Brain pericyte (primary cell): Measurements from ENCODE around the gene MAP2K7.
"Not testable (repeated sequence)": the region's sequence is repeated elsewhere in the genome, so short reads cannot be mapped to it uniquely, and the experiment has no call there.

Experiments used
- DNase-seq: peaks from one replicate; pipeline ENCODE4 v3.0.0-alpha.2; 2012; ENCODE audit warnings: low read depth, low spot score

Gene MAP2K7

DNA sequence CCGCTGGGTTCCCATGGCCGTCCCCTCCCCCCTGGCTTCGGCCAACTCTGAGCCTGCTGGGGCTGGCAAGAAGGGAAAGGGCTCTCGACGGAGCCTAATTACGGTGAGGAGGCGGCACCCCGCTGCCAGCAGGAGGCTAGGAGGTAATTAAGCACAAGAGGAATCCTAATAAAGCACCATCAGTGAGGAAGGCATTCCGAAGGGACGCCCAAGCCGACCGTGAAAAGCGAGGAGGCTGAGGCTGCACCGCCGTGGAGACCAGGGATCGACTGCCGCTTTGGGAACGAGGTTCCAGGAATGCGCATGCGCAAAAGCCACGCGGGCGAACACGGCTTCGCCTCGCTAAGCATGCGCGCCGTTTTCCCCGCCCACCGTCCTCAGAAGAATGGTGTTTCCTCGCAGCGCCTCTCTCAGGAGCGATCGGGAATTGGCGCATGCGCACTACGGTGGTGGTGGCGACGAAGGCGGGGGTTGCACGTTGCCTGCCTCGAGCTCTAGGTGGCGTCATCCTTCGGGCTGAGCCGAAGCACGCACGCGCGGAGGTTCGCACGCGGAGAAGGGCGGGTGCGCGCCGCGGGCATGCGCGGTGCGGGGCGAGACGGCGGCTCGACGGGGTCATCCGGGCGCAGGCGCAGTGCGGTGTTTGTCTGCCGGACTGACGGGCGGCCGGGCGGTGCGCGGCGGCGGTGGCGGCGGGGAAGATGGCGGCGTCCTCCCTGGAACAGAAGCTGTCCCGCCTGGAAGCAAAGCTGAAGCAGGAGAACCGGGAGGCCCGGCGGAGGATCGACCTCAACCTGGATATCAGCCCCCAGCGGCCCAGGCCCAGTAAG, at the start of gene MAP2K7:
Gene MAP2K7 (plus strand): TSS at position 634 of the 830 bp plus-strand sequence. CDS start 68 bp downstream, at position 702.
- peak; percentile 100 for DNase-seq

DNA sequence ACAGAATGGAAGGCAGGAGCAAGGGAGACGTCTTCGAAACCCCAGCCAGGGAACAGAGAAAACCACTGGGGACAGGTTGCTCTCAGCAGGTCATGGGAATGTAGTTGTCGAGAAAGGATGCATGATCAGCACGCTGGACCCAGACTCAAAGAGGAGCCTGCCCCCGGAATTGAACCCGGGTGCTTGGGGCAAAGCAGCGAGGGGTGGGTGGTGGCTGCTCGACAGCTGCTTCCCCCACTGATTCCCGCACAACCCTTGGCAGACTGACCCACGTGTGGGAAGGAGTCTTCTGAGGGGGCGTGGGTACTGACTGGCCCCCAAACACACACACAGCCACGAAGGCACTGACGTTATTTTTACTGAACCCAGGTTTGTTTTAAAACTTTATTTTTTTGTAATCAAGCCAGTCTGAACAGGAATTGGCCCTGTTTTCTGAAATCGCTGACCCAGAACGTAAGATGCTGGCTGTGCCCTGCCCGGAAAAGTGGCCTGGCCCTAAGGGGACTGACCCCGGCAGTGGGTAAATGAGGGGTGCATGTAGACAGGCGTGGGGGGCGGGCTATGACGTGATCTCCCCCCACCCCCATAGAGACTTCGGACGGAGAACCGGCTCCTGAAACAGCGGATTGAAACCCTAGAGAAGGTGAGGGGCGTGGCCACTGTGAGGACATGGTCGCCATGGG, 48.1 kb upstream of the MAP2K7 start:
- DNase-seq: no peak

DNA sequence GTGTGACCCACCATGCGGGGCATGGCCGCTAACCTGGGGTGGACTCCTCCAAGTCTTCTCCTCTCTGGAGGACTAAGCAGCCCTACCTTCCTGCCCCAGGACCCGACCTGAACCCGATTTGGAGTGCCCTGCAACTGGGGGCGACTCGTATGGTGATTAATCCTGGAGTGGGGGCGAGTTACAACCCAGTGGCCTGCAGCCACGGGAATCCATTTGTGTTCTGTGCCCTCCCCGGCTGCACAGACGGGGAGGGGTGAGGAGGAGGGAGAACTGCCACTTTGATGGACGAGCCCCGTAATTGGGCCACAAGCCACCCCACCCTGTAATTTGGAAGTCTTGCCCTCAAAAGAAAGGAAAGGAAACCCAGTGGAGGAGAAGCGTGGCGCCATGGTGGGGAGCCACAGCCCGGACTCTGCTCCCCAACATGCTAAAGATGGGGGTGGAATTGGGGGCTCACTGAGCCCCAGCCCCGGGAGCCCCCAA, 47.5 kb upstream of the MAP2K7 start:
- DNase-seq: no peak

DNA sequence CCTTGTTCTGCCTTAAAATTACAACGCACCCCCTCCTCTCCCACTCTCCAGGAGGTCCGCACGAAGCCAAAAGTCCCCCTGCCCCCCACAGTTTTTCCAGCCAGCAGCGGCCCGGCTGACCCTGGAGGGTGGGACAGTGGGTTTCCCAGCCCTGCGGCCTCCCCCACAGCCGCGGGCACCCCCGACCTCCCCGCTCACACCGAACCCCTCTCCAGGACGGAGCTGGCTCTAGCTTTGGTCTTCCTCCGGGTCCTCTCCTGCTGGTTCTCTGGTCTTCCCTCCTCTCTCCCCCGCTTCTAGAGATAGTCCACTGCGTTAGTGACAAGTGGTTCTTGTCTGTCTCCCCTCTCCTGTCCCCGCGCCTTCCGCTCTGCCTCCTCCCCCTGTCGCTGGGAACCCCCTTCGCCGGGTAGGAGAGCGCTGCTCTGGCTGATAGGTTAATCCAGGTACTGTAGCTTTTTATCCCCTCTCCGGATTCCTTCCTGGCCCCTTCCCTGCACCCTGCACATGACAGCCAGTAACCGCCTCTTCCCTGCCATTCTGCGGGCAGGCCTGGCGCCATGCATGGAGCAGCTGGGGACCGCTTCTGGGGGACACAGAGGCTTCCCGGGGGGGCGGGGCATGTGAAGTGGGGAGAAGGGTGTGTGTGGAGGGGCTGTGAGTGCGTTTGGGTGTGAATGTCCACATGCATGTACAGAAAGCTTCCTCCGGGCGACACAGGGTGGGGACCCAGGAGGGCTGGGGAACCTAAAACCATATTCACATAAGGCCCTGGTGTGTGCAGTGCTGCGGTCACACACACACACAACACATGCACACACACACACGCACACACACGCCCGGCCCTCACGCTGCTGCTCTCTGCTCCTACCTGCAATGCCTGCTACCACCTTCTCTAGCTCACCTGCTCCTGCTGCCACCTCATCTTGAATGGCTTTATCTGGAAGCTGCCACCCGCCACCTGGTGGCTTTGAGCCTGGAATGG, 46.7 kb upstream of the MAP2K7 start:
- no peak for DNase-seq

DNA sequence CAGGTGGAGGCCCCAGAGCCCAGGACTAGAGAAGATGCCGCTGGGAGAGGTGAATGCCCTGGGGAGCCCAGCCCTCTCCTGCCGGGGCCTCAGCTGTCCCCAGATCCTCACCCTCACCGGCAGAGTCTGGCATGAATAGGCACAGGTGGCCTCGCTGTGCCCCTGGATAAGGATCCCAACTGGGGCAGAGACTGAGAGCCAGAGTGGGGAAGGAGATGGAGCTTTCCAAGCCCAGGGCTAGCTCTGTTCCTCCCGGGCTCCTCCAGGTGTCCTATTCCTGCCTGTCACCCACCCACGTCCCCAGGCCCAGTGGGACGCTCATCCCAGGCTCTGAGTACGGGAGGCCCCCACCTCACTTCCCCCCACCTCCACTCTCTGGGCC, 46.0 kb upstream of the MAP2K7 start:
- DNase-seq: no peak

DNA sequence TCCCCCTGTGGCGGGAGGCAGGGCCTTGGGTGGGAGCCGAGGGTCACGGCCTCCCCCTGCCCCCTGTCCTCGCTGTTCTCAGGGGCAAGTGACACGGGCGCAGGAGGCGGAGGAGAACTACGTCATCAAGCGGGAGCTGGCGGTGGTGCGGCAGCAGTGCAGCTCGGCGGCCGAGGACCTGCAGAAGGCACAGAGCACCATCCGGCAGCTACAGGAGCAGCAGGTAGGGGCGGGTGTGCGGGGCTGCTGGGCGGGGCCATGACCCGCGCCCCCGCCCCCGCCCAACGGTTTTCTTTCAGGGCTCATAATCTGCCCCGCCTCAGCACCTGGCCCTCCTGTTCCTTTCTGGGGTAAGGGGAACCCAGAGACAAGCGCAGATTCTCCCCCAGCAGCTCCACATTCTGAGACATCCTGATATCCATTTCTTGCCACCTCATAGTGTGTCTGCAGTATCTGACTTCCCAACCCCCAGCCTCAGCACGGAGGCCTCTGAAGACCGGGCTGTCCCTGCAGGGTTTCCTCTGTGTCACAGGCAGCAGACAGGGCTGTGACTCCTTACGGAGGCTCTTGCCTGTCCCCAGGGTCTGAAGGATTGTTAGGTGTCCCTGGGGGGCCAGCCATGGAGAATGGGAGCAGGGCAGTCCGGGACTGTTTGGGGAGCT, 45.4 kb upstream of the MAP2K7 start:
- DNase-seq: no peak

DNA sequence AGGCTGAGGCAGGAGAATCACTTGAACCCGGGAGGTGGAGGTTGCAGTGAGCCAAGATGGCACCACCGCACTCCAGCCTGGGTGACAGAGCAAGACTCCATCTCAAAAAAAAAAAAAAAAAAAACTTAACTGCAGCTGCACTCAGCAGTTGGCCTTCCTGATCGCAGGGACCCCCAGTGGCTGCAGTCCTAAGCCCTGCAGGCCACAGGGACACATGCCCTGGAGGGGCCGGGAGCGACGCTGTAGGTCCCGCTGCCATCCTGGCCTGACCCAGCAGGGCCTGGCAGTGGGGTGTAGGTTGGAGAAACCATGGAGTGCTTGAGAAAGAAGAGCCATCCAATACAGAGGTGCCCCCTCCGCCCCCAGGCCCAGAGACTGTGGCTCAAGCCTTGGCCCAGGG, 44.6 kb upstream of the MAP2K7 start:
- DNase-seq: not testable (repeated sequence)

DNA sequence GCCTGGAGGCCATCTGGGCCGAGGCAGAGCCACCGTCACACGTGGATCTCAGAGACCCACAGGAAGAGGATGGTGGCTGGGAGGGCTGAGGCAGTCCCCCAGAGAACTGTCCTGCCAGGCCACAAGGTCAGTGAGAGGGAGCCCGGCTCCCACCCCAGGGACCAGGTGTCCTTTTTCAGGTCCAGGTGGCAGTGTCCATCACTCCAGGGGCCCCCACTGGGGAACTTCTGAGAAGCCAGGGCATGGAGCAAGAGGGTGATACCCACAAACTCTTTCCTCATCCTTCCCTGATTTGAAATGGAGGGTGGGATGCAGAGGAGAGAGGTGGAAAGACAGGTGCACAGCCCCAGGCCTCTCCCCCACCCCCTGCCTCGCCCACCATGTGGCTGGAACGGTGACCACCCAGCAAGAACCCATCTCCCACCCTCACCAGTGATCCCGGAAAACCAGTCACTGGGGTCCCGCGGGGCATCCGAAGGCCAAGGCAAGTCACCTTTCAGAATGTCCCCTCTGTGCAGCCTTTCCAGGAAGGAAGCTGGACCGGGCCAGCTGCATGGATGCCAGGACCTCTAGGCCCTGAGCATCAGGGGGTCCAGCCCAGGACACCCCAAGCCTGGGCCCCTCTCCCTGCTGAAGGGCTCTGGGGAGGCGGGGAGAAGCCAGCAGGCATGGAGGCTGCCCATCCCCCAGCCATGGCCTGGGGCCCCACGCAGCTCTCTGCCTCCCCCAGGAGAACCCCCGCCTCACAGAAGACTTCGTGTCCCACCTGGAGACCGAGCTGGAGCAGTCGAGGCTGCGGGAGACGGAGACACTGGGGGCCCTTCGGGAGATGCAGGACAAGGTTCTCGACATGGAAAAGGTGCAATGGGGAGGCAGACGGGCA, 43.6 kb upstream of the MAP2K7 start:
- no peak for DNase-seq

DNA sequence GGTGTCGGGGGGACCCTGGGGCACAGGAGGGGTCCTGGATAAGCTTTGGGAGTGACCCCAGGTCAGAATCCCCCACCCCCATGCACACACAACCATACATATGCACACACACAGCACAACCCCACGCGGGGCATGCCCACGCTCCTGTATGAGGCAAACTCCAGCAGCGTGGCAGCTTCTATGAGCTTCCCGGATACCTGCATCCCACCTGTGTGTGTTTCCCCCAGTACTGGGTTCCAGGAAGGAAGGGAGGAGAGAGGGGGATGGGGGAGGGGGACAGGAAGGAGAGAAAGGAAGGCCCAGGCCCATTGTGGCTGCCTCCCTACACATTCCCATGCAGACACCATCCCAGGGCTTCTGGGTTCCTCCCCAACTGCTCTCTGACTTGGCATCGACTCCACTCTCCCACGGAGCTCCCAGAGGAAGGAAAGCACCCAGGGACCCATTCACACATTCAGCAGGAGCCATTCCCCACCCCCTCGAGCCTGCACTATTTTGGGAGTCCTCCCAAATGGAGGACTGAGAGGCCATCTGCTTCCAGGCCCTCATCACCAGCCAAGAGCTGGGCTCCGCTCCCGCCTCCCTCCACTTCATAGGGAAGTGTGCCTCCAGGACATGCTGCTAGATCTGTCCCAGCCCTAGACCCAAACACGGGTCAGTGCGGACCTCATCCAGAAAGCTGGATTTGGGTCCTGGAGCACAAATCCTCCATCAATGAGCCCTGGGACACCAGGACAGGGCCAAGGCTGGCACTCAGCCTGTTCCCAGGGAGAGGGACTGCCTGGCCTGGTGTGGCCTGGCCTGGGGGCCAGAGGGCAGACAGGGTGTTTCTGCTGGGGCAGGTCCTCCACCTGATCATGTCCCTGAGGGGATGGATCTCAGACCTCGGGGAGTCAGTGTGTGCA, 42.7 kb upstream of the MAP2K7 start:
- DNase-seq: no peak

DNA sequence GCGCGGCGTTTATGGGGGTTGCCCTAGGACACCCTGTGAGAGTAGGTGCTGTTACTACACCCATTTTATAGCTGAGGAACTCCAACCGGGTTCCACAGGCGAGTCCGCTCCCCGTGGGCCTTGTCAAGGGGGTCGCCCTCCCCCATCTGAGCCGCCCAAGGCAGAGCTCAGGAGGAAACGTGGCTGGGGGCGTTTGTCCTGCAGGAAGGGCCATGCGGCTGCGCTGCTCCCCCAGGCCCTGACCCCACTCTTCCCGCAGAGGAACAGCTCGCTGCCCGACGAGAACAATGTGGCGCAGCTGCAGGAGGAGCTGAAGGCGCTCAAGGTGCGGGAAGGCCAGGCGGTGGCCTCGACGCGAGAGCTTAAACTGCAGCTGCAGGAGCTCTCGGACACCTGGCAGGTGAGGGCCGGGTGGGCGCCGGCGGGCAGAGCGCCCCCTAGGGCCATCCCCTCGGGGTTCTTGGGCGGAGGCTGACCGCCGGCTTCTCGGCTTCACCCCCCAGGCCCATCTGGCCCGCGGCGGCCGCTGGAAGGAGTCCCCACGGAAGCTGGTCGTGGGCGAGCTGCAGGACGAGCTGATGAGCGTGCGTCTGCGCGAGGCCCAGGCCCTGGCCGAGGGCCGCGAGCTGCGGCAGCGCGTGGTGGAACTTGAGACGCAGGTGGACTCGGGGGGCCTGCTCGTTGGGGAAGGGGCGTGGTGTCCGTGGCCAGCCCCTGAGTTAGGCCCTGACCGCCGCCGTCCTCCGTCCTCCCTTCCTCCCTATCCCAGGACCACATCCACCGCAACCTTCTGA, 41.9 kb upstream of the MAP2K7 start:
- DNase-seq: no peak

DNA sequence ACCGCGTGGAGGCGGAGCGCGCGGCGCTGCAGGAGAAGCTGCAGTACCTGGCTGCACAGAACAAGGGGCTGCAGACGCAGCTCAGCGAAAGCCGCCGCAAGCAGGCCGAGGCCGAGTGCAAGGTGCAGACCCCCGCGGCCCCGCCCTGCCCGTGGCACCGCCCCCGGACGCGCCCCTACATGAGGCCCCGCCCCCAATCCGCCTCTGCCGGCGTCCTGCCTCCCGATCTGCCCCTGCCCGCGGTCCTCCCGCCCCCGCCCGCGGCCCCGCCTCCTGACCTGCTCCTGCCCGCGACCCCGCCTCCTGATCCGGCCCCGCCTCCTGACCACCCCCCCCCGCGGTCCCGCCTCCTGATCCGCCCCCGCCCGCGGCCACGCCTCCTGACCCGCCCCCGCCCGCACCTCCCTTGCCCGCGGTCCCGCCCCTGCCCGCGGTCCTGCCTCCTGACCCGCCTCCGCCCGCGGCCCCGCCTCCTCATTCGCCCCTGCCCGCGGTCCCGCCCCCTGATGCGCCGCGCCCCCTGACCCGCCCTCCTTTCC, 41.2 kb upstream of the MAP2K7 start:
- no peak for DNase-seq

DNA sequence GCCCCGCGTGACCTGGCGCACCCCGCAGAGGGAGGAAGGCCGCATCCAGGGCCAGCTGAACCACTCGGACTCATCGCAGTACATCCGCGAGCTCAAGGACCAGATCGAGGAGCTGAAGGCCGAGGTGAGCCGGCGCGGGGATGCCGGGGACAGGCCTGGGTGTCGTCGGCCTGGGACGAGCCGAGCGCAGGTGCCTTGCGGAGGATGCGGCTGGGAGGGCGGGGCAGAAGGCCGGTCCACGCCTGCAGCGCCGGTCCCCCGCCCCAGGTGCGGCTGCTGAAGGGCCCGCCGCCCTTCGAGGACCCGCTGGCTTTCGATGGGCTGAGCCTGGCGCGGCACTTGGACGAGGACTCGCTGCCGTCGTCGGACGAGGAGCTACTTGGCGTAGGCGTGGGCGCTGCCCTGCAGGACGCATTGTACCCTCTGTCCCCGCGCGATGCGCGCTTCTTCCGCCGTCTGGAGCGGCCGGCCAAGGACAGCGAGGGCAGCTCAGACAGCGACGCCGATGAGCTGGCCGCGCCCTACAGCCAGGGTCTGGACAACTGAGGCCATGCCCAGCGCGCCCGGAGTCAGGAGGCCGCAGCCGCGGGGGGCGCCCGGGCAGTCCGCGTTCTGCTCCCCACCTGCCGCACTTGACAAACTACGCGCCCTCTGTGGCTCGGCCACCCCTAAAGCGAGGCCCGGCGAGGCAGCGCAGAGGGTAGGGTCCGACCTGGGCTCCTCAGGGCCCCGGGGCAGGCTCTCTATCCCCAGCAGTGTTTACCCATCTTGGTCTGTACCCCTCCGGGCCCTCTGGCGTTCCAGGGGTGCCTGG, 40.3 kb upstream of the MAP2K7 start:
- no peak for DNase-seq

DNA sequence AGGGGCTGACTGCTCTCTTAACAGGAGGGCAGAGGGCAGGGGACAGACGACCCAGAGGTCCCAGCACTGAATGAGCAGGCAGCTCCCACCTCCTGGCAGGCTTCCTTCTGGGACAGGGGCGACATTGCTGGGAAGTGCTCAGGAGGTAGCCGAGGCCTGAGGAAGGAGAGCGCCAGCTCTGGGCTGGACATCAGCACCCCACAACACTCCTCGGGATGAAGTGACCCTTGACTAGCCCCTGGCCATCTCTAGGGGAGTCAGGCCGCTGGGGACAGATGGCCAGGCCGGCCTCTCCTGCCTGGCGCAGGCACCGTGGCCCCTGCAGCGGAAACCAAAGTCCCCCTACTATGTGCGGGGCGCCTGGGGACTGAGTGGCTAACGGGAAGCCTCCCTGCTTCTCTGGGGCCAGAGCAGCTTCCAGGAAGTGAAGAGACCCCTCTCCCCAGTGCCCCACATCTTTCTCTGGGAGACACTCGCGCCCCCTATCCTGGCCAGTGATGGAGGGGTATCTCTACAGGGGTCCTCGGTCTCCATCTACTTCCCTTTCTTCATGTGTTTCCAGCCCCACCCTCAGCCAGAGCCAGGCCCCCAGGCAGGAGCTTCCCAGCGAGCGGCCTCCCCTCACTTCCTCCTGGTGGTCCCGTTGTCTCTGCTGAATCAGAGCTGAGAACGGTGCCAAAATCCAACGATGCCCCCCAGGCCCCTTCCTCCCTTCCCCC, 39.5 kb upstream of the MAP2K7 start:
- no peak for DNase-seq

DNA sequence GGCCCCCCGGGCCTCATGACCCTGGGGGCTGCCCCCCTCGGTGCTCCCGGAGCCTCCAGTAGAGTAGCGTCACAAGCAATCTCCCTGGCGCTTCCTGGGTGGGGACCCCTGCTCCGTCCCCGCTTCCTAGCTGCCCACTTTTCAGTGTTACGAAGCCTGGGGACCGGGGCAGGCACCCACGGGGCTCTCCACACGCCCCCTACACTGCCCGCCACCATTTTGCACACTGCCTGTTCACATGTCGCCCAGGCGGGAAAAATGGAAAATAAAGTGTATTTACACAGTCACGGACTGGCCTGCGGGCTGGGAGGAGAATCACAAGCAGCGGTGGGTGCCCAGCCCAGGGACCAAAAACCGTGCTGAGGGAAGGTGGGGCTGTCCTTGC, 39.0 kb upstream of the MAP2K7 start:
- no peak for DNase-seq

DNA sequence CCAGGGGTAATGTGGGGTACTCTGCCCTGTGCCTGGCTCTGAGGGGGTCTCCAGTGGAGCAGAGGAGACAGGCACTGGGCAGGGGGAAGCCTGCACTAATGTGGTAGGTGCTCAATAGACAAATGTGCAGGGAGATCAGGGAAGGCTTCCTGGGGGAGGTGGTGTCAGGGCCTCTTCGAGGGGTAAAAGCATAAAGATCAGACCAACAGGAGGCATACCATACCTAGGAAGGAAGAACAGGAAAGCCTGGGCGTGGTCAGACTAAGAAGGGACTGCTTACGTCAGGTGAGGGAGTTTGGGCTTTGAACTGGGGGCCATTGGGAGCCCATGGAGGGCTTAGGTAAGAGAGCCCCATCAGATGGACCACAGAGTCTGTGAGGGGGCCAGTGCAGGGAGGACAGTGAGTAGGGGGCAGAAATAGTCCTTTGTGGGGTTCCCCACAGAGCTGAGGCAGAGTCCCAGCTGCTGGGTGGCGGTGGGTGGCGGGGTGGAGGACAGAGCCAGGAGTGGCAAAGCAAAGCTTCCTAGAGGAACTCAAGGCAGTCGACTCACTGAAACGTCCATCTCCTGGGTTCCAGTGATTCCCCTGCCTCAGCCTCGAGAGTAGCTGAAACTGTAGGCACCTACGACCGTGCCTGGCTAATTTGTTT, 38.3 kb upstream of the MAP2K7 start:
- no peak for DNase-seq
